Mammary epithelial cell (primary cell): ENCODE results near the gene AUTS2.

Experiments used
- EZH2 ChIP-seq: IDR thresholded peaks from 2 replicates; pipeline ENCODE4 v1.6.1; 2012; ENCODE audit warnings: low read length, inconsistent platforms, borderline replicate concordance
- TF ChIP-seq, protein P1 (sequence below), 2 donors: IDR thresholded peaks in 1 of 2; conservative IDR thresholded peaks in 1 of 2; 2 replicates each; pipeline ENCODE4 v1.5.1; 2011 to 2012; ENCODE audit warnings: inconsistent platforms in 2 of 2, low read length in 2 of 2, mild to moderate bottlenecking in 2 of 2, control low read depth in 1 of 2, low read depth in 1 of 2; ENCODE audit not compliant: insufficient read depth in 1 of 2; ENCODE audit errors: extremely low read depth in 1 of 2

DNA sequence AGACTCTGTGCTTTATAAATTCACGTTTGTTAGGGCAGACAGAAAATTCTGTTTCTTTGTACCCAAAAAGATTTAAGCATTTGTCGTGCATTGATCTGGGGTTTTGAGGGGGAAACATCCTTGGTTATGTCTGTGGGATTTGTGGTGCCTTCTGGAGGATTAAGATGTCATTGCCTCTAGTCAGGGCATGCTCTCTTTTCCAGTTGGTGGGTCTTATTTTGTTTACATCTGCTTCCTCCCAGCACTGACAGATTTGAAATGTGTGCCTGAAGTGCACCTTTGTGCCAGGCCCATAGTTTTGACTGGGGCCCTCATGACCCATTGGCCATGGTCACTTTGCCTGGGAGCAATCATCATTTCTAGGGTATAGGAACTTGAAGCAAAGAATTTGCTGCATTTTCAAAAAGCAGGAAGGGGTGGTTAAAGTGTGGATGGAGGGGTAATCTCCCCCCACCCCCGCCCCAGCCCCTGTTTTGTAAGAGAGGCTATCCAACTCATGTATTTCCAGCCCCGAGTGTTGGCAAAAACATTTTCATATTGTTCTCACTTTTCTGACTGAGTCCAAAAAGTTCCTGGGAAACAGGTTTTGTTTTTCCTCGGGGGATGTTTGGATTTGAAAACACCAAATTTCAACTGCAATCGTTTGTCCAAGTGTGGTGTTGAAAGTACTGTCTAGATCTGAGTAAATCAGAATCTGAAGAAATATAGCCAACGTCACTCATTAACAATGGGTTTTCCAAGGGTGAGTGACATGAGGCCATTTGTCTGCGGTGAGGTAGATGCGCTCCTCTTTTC, 1145.5 kb downstream of the AUTS2 start:
- TF ChIP-seq, protein P1, sequence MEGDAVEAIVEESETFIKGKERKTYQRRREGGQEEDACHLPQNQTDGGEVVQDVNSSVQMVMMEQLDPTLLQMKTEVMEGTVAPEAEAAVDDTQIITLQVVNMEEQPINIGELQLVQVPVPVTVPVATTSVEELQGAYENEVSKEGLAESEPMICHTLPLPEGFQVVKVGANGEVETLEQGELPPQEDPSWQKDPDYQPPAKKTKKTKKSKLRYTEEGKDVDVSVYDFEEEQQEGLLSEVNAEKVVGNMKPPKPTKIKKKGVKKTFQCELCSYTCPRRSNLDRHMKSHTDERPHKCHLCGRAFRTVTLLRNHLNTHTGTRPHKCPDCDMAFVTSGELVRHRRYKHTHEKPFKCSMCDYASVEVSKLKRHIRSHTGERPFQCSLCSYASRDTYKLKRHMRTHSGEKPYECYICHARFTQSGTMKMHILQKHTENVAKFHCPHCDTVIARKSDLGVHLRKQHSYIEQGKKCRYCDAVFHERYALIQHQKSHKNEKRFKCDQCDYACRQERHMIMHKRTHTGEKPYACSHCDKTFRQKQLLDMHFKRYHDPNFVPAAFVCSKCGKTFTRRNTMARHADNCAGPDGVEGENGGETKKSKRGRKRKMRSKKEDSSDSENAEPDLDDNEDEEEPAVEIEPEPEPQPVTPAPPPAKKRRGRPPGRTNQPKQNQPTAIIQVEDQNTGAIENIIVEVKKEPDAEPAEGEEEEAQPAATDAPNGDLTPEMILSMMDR (conservative IDR thresholded peaks at IDR 0.05 in 1 of 2, IDR thresholded peaks at IDR 0.05 in 1 of 2; ENCODE audit: extremely low read depth in 1 of 2, insufficient read depth in 1 of 2, low read depth in 1 of 2, low read length in 2 of 2): no peak
- no peak for TF ChIP-seq EZH2
